ENCODE data around the gene ADH1C.

Gene ADH1C

DNA sequence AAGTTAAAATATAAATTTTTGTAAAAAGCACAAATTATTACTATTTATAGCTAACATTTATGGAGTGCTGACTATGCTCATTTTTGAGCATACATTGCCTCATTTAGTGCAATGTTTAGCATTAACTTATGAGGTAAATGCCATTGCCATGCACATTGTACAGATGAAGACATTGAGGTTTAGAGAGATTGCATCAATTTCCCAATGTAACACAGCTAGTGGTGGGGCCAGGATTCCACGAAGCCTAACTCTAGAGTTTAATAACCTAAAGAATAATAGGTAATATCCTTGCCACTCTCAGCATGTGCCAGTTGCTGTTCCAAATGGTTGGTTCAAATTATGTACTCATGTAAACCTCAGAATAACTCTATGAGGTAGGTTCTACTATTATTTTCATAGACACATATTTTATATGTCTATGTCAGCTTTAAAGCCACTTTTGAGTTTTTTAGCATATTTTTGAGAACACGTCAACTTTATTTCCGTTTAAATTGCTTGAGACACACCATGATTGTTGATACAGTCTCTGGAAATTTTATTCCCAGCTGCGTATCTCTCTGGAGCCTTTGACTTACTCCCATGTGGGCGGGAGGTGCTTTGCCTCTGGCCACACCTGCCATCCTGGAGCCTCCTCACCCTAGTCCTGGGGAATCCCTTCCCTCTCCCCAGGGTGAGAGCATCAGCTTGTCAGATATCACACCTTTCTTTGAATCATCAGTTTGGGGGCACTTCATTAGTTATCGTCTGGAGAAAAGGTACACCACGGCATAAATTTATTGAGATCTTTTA lies 51.0 kb downstream of the ADH1C start:
- Mint-ChIP-seq H3K4me1 (ENCODE audit: low read depth) (no peaks in the 10 kb centered on the region), H3K36me3 (ENCODE audit: low read depth) (no peaks in the 10 kb centered on the region), H3K4me3 (no peak overlapping the region), H3K27me3 (ENCODE audit: low read depth) (no peaks in the 10 kb centered on the region), H3K9me3 (no peaks in the 10 kb centered on the region), H3K27ac (no peak overlapping the region)

GRCh38 chr4:99300934-99301333 lies 51.6 kb downstream of the ADH1C start:
- no peaks in the 10 kb centered on the region for H3K36me3 Mint-ChIP-seq (ENCODE audit: low read depth)
- H3K27me3 Mint-ChIP-seq (ENCODE audit: low read depth): no peaks in the 10 kb centered on the region
- H3K27ac Mint-ChIP-seq: no peak overlapping the region
- H3K9me3 Mint-ChIP-seq: peaks cover 3% of the 10 kb centered on the region
- H3K4me3 Mint-ChIP-seq: no peak overlapping the region
- H3K4me1 Mint-ChIP-seq (ENCODE audit: low read depth): no peaks in the 10 kb centered on the region

GRCh38 chr4:99293357-99293756 lies 59.2 kb downstream of the ADH1C start:
- H3K9me3 Mint-ChIP-seq: peaks cover 7% of the 10 kb centered on the region
- H3K4me3 Mint-ChIP-seq: no peak overlapping the region
- H3K4me1 Mint-ChIP-seq (ENCODE audit: low read depth): no peaks in the 10 kb centered on the region
- no peaks in the 10 kb centered on the region for H3K36me3 Mint-ChIP-seq (ENCODE audit: low read depth)
- no peak overlapping the region for H3K27ac Mint-ChIP-seq
- no peaks in the 10 kb centered on the region for H3K27me3 Mint-ChIP-seq (ENCODE audit: low read depth)

- Mint-ChIP-seq H3K4me3 (no peak within 1 kb of the TSS), H3K27me3 (ENCODE audit: low read depth) (no peaks in the 10 kb centered on the region), H3K4me1 (ENCODE audit: low read depth) (no peaks in the 10 kb centered on the region), H3K9me3 (peaks cover 5% of the 10 kb centered on the region), H3K36me3 (ENCODE audit: low read depth) (no peaks in the 10 kb centered on the region), H3K27ac (no peak within 1 kb of the TSS)
Observed at GRCh38 chr4:99290848-99291786, 61.4 kb downstream of the ADH1C start, which contains the start of gene ADH1A. TSS of gene ADH1A (minus strand) at chr4:99290985. CDS start at chr4:99290914, 71 bp downstream.

Measured in T-helper 1 cell treated with Interleukin-12 subunit alpha and Interleukin-12 subunit beta and Interleukin-4 antibody, amounts not matched to agents 30 μg/mL and 1 μg/mL, for 36 hours (primary cell).